K562 (cell line): ENCODE data around the gene HSPA8. TPM values are rescaled to one million over a fixed set of nuclear protein-coding genes. Genes with fewer than 3 reads are reported as not detected.

Experiments used
- ELF2 ChIP-seq: fragments of 250-450 bp; sonication (Bioruptor Pico); IDR thresholded peaks from 2 replicates; pipeline ENCODE4 v1.5.0; 2021; ENCODE audit warnings: mild to moderate bottlenecking
- GTF2E2 ChIP-seq: fragments of 200-800 bp; sonication (Bioruptor generic); IDR thresholded peaks from 2 replicates; pipeline ENCODE4 v1.6.1; 2016; ENCODE audit warnings: missing genetic modification characterization, missing compliant biosample characterization
- GTF2F1 ChIP-seq: IDR thresholded peaks from 2 replicates; pipeline ENCODE4 v1.6.1; 2011; ENCODE audit warnings: low read depth, low read length, improper control_type of control experiment
- HMGN3 ChIP-seq: IDR thresholded peaks from 2 replicates; pipeline ENCODE4 v1.6.1; 2011; ENCODE audit warnings: borderline replicate concordance, low read depth, mild to moderate bottlenecking, mixed read lengths, low read length; ENCODE audit not compliant: insufficient read length; ENCODE audit errors: extremely low read depth
- MEIS2 ChIP-seq: fragments of 450-650 bp; IDR thresholded peaks from 2 replicates; pipeline ENCODE4 v1.6.1; 2014; ENCODE audit warnings: mild to moderate bottlenecking; ENCODE audit not compliant: partially characterized antibody
- NCOA6 ChIP-seq: fragments of 450-650 bp; IDR thresholded peaks from 2 replicates; pipeline ENCODE4 v1.6.1; 2017; ENCODE audit warnings: mild to moderate bottlenecking
- NEUROD1 ChIP-seq: fragments of 150-350 bp; IDR thresholded peaks from 2 replicates; pipeline ENCODE4 v1.6.1; 2014; ENCODE audit warnings: borderline replicate concordance, low read length, low read depth; ENCODE audit not compliant: partially characterized antibody
- NR4A1 ChIP-seq, 2 experiments: fragments of 250-450 bp in 1 of 2; fragments of 450-650 bp in 1 of 2; sonication (Bioruptor Pico) in 1 of 2; IDR thresholded peaks; 2 replicates each; pipeline versions ENCODE4 v1.4.0 to v1.6.1; 2016 to 2020; ENCODE audit warnings: mild to moderate bottlenecking in 2 of 2, missing compliant biosample characterization in 1 of 2, missing genetic modification characterization in 1 of 2, moderate library complexity in 1 of 2
- PHTF2 ChIP-seq: fragments of 250-450 bp; sonication (Bioruptor Pico); IDR thresholded peaks from 2 replicates; pipeline ENCODE4 v1.5.0; 2021; ENCODE audit warnings: mild to moderate bottlenecking
- RBM34 ChIP-seq: fragments of 200-400 bp; formaldehyde crosslinking; IDR thresholded peaks from 2 replicates; pipeline ENCODE4 v1.6.1; 2018; ENCODE audit warnings: low read length, borderline replicate concordance; ENCODE audit not compliant: insufficient read depth
- RBM39 ChIP-seq: fragments of 200-400 bp; formaldehyde crosslinking; optimal IDR thresholded peaks from 2 replicates; pipeline ENCODE3; 2018; ENCODE audit warnings: low read depth, low read length
- SMARCA4 ChIP-seq: fragments of 450-650 bp; IDR thresholded peaks from 2 replicates; pipeline ENCODE4 v1.6.1; 2016
- ZFP30 ChIP-seq: fragments of 250-450 bp; sonication (Bioruptor Pico); IDR thresholded peaks from 2 replicates; pipeline ENCODE4 v1.8.0; 2022; ENCODE audit warnings: moderate library complexity, mild to moderate bottlenecking, inconsistent platforms, borderline replicate concordance
- ZNF143 ChIP-seq: sonication (generic); formaldehyde crosslinking; IDR thresholded peaks from 2 replicates; pipeline ENCODE4 v1.9.0; 2022; ENCODE audit warnings: mild to moderate bottlenecking, missing genetic modification reagents
- ZNF280A ChIP-seq: fragments of 450-650 bp; IDR thresholded peaks from 2 replicates; pipeline ENCODE4 v1.6.1; 2018; ENCODE audit warnings: mild to moderate bottlenecking, low read depth; ENCODE audit not compliant: partially characterized antibody
- ZZZ3 ChIP-seq: fragments of 450-650 bp; IDR thresholded peaks from 2 replicates; pipeline ENCODE4 v1.6.1; 2016; ENCODE audit warnings: antibody characterized with exemption, mild to moderate bottlenecking, moderate library complexity
- polyA plus RNA-seq, 8 experiments: library from polyadenylated mRNA; depleted of rRNA in 4 of 8; stranded (reverse) in 5 of 8; unstranded in 3 of 8; fragments of >200 nt; fragmentation: Nextera tagmentation in 2 of 8; fragmentation: Illumina TruSeq in 1 of 8; extraction: Ambion mirVana in 2 of 8; extraction: Trizol in 1 of 8; gene quantifications; 2 replicates each; pipeline versions ENCODE4 v1.2.1 to v1.2.3, GENCODE V29; 2011 to 2014; ENCODE audit warnings: inconsistent platforms in 1 of 8, missing spikeins in 1 of 8
- total RNA-seq, 7 experiments: library from RNA; depleted of rRNA in 6 of 7; stranded (reverse); fragments of >200 nt in 6 of 7; fragmentation: Illumina TruSeq in 2 of 7; extraction: Trizol in 2 of 7; gene quantifications; 2 replicates each; pipeline versions ENCODE4 v1.2.1 to v1.2.3, GENCODE V29; 2011 to 2021; ENCODE audit warnings: low replicate concordance in 1 of 7
- TF ChIP-seq, protein P1 (sequence below): sonication (generic); formaldehyde crosslinking; IDR thresholded peaks from 2 replicates; pipeline ENCODE4 v1.8.0; 2023; ENCODE audit warnings: mild to moderate bottlenecking, missing genetic modification reagents
- TF ChIP-seq, protein P2 (sequence below): sonication (generic); formaldehyde crosslinking; IDR thresholded peaks from 2 replicates; pipeline ENCODE4 v1.4.0; 2020; ENCODE audit warnings: mild to moderate bottlenecking, missing genetic modification reagents

Gene HSPA8
- total and polyA plus RNA-seq, 9 of the 15 experiments (the other 6 are each of a cell fraction or from before 2014, with no cell fraction given), result 1,250 to 3,966 (median 2,773) TPM

- TF ChIP-seq NCOA6 (no peak), RBM39 (no peak), PHTF2 (no peak), RBM34 (no peak), NEUROD1 (no peak), ZZZ3 (no peak), SMARCA4 (0 out of 2 replicates have a peak, but pooled peaks have one; percentile 6), GTF2F1 (no peak), ZNF143 (CRISPR knock-in tag) (no peak), GTF2E2 (tag) (peak; percentile 87; the same call in 1 of the 2 replicates), ELF2 (CRISPR knock-in tag) (no peak; the same call in 1 of the 2 replicates), MEIS2 (no peak), HMGN3 (no peak), ZFP30 (CRISPR knock-in tag) (no peak), ZNF280A (no peak), NR4A1 (CRISPR knock-in tag; IDR thresholded peaks at IDR 0.05) (no peak), NR4A1 (tag; IDR thresholded peaks at IDR 0.05) (0 out of 2 replicates have a peak, but pooled peaks have one; percentile 44)
- TF ChIP-seq, protein P1, sequence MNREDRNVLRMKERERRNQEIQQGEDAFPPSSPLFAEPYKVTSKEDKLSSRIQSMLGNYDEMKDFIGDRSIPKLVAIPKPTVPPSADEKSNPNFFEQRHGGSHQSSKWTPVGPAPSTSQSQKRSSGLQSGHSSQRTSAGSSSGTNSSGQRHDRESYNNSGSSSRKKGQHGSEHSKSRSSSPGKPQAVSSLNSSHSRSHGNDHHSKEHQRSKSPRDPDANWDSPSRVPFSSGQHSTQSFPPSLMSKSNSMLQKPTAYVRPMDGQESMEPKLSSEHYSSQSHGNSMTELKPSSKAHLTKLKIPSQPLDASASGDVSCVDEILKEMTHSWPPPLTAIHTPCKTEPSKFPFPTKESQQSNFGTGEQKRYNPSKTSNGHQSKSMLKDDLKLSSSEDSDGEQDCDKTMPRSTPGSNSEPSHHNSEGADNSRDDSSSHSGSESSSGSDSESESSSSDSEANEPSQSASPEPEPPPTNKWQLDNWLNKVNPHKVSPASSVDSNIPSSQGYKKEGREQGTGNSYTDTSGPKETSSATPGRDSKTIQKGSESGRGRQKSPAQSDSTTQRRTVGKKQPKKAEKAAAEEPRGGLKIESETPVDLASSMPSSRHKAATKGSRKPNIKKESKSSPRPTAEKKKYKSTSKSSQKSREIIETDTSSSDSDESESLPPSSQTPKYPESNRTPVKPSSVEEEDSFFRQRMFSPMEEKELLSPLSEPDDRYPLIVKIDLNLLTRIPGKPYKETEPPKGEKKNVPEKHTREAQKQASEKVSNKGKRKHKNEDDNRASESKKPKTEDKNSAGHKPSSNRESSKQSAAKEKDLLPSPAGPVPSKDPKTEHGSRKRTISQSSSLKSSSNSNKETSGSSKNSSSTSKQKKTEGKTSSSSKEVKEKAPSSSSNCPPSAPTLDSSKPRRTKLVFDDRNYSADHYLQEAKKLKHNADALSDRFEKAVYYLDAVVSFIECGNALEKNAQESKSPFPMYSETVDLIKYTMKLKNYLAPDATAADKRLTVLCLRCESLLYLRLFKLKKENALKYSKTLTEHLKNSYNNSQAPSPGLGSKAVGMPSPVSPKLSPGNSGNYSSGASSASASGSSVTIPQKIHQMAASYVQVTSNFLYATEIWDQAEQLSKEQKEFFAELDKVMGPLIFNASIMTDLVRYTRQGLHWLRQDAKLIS (CRISPR knock-in tag), result no peak
- TF ChIP-seq, protein P2, sequence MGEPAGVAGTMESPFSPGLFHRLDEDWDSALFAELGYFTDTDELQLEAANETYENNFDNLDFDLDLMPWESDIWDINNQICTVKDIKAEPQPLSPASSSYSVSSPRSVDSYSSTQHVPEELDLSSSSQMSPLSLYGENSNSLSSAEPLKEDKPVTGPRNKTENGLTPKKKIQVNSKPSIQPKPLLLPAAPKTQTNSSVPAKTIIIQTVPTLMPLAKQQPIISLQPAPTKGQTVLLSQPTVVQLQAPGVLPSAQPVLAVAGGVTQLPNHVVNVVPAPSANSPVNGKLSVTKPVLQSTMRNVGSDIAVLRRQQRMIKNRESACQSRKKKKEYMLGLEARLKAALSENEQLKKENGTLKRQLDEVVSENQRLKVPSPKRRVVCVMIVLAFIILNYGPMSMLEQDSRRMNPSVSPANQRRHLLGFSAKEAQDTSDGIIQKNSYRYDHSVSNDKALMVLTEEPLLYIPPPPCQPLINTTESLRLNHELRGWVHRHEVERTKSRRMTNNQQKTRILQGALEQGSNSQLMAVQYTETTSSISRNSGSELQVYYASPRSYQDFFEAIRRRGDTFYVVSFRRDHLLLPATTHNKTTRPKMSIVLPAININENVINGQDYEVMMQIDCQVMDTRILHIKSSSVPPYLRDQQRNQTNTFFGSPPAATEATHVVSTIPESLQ (CRISPR knock-in tag), result 0 out of 2 replicates have a peak, but pooled peaks have one; percentile 26
Observed at GRCh38 chr11:123062892-123063825, 1.2 kb upstream of the HSPA8 start (continued).
